CD4-positive, alpha-beta T cell treated with Interleukin-4 for 1 hour (primary cell): ENCODE data around the gene LRFN5.
A peak's percentile ranks its signal among the peaks of the same experiment; 100 is the strongest.
"Not testable (repeated sequence)": the region's sequence is repeated elsewhere in the genome, so short reads cannot be mapped to it uniquely, and the experiment has no call there.

ENCODE experiments used
- DNase-seq, 2 donors: peaks; one replicate each; pipeline ENCODE4 v3.0.0-alpha.2; 2020 to 2022

The LRFN5 gene

DNA sequence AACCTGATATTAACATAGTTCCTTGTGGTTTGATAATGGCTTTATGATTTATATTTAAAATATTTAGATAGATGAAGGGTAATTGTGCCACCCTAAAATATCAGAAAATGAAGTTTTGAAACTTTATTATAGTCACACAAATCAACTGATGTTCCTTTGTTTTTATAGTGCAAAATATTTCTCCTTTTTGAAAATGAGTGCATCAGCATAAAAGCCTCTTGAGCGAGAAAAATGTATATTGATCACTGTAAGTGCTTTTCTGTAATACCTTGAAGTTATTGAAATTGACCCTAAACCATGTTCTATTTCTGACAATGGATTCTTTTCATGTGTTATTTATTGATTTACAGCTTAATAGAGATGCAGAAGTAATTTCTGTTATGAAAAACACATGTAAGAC lies 35.0 kb downstream of the LRFN5 start:
- no peak for DNase-seq

DNA sequence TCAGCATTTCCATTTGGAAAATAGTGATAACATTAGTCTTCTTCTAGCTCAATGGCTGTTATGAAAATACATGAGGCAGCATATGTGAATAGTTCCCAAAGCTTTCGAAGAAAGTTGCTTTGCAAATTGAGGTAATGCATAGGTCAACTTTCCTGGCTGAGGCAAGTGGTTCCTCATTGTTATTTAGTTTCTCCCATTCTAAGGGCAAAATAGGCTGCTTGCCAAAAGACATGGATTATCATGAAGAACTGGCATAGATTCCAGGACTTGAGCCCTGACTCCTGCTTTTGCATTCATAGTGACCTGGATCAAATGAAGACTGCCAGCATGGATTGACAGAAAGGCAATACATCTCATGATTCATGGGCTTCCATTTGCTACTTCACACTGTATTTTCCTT lies 35.7 kb downstream of the LRFN5 start:
- no peak for DNase-seq

DNA sequence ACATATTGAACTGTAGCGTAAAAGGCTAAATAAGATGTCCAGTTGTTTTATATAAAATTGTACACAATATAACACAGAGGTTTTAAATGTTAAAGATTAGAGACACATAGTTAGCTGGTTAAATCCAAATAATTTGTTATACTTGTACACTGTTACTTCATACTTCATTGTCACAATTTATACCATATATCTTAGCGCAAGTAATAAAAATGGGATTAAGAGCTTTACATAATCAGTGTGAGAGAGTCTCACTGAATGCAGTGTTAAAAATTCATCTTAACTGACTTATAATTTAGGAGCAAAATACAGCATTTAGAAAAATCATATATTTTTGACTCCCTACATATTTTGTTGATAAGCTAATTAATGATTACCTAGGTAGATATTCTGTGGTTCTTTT lies 36.1 kb downstream of the LRFN5 start:
- DNase-seq = no peak

DNA sequence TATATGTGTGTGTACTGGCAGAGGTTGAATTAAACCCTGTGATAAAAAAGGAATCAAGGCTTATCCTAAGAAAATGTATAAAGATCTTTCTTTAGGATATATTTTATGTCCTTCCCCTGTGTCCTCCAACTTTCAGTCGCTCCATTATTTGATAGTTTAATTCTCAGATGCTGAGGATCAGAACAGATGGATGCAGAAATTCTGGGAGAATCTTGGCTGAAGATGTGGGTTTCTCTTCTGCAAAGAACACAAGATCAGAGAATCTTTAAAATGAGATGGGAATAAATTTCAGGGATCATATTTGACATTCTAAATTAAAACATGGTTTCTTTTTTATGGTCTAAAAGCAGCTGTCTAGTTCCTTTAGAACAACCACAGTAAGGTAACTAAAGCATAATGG lies 37.9 kb downstream of the LRFN5 start:
- DNase-seq = no peak

DNA sequence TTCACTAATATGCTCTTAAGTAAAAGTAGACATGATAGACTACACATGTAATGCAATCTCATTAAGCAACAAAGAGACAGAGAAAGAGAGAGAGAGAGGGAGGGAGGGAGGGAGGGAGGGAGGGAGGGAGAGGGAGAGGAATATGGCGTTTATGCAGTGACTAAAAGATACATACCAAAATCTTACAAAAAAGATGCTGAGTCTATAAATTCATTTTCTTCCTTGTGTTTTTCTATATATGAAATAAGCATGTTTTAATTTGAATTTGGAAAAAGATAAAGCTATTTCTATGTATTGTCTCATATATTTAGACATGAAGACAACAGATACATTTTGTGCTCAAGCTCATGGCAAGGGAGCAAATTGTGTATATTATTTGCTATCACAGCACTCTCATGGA lies 44.1 kb downstream of the LRFN5 start:
- DNase-seq = no peak

DNA sequence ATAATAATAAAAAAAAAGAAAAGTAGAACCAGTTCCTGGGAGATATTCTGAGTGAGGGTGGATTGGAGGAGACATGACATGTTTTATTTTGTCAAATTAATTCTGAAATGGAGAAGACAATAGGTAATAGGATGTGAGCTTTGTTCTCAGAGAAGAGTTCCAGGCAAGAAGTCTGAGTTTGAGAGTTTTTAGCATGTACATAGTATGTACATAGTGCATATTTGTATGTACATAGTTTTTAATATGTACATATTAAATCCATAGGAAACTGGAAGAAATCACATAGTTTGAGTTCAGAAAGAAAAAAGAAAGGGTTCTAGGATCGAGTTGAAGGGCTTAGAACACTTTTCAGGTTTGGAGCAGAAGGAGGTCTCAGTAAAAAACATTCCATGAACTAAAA lies 47.5 kb downstream of the LRFN5 start:
- DNase-seq = no peak

DNA sequence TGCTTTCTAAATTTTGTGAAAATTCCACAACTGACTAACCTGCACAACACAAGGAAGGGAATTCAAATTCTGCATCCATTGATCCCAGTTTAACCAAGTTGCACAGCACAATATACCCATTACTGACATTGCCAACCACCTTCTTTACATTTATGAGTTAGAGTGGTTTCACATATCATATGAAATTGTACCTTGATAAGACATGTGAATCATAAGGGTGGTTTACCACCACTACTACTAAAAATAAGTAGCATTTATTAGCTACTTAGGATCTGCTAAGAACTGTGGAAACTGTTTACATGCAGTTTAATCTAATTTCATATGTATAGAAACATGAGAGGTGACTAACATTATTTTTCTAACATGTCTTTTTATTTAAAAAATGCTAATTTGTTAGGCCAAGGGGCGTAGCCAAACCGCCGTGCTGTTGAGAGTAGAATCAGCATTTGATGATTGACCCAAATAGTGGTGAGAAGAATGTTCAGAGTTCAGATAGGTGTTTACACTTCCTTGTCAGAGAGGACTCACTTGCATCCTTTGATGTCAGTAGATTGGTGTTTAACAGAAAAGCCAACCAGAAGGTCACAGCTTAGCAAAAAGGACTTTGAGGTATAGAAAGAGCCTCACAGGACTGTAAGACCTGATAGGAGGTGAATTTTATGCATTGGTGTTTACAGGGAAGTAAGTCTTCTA lies 56.2 kb downstream of the LRFN5 start:
- no peak for DNase-seq

DNA sequence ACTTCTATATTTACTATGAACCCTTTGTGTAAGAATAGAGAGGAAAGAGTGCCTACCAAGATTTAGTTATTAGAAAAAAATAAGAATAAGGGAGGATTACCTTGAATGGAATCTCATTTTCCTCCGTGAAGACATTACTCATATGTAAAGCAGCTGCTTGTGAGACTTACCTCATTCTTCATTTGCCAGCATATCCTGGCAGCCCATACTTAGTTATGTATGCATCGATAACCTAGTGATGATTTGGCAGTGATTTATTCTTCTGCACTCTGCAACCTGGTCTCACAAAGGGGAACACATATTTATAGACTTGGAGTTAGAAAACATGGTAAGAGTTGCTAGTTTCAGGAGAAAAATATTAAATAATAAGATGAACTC lies 56.8 kb downstream of the LRFN5 start:
- no peak for DNase-seq

DNA sequence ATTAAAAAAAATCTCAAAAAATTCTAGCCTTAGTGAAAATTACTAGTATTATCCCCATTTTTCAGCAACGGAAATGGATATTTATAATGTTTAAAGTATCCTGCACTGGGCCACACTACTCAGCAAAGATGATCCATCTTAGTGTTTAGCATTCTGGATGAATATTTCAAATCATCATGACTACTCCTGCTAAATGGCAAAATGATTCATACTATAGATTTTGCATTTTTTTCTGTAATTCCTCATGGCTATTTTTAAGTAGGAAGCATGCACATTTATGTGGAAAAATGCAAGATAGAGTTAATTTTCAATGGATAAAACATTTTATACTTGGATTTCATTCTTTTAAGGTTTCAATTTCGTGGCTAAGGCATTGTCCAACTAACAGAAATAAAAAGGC lies 59.6 kb downstream of the LRFN5 start:
- no peak for DNase-seq

DNA sequence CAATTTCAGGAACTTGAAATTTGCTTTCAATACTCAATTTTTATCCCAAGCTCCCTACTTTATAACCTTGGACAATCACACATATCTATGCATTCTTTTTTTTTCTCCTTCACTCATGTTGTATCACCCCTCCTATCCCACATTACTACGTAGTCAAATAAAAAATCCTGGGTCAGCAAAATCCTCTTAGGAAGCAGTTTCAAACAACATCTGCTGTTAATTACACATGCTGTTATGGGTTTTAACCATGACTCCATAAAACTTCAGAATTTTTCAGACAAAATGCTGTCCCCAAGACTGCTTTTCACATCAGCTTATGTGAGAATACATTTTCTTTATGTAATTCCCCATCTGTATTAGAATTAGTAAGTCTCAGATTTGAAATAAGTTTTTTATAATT lies 61.7 kb downstream of the LRFN5 start:
- DNase-seq = no peak

DNA sequence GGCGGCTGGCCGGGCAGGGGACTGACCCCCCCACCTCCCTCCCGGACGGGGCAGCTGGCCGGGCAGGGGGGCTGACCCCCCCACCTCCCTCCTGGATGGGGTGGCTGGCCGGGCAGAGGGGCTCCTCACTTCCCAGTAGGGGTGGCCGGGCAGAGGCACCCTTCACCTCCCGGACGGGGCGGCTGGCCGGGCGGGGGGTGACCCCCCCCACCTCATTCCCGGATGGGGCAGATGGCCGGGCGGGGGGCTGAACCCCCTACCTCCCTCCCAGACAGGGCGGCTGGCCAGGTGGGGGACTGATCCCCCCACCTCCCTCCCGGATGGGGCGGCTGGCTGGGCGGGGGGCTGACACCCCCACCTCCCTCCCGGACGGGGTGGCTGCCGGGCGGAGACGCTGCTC lies 66.9 kb downstream of the LRFN5 start:
- not testable (repeated sequence) for DNase-seq

DNA sequence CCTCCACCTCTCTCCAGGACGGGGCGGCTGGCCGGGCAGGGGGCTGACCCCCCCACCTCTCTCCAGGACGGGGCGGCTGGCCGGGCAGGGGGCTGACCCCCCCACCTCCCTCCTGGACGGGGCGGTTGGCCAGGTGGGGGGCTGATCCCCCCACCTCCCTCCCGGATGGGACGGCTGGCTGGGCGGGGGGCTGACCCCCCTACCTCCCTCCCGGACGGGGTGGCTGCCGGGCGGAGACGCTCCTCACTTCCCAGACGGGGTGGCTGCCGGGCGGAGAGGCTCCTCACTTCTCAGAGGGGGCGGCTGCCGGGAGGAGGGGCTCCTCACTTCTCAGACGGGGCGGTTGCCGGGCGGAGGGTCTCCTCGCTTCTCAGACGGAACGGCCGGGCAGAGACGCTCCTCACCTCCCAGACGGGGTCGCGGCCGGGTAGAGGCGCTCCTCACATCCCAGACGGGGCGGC lies 67.9 kb downstream of the LRFN5 start:
- DNase-seq = not testable (repeated sequence)

DNA sequence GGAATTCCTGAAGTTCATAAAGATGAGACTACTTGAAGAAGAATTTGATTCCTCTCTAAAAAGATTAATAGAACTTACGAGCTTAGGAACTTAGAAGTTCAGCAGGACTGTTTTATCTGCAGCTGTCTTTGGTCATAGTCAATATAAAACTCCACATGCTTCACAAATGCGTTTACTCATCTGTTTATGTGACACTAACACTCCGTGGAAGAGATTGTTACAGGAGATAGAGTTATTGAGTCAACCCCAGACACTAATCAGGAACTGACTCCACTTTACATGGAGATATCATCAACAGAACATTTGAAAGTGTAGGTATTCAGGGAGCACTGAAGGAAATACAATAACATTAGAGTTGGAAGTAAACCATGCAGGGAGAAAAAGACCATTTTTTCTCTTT lies 92.8 kb downstream of the LRFN5 start:
- DNase-seq = no peak

DNA sequence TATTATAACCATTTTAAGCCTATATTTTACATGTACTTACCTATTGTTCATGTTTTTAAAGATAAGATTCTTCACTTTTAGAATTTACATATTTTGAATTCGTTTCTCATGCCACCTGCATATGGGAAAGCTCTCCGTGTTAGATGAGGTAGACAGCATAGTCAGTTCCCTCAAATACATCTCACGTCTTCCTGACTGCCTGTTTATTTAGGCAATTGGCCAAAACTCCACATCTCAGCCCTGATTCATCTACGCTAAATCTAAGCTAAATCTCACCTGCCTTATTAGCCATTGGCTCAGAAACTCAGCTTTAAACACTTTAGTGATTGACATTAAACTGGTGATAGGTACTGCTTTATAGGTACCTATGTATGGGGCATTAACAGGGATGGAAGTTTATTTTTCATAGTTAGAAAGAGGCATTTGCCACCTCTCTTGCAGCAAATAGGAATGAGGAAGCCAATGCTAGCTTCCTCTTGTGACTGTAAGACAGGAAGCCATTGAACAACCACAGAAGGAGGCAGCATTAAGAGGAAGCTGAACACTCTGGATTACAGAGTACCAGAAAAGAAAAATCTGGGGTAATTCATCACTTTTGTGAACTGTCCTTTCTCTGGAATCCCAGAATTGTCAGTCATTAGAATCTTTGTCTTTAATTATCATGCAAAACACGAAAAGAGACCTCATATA lies 111.9 kb downstream of the LRFN5 start:
- DNase-seq = no peak

DNA sequence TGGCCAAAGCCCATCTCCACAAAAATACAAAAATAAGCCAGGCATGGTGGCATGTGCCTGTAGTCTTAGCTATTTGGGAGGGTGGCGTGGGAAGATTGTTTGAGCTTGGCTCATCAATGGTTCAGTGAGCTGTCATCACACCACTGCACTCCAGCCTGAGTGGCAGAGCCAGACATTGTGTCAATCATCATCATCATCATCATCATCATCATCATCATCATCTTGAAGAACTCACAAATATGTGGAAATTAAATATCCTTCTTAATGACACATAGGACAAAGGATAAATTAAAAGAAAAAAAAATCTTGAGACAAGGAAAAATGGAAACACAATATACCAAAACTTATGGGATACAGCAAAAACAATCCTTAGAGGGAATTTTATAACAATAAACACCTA lies 132.5 kb downstream of the LRFN5 start:
- DNase-seq = no peak

DNA sequence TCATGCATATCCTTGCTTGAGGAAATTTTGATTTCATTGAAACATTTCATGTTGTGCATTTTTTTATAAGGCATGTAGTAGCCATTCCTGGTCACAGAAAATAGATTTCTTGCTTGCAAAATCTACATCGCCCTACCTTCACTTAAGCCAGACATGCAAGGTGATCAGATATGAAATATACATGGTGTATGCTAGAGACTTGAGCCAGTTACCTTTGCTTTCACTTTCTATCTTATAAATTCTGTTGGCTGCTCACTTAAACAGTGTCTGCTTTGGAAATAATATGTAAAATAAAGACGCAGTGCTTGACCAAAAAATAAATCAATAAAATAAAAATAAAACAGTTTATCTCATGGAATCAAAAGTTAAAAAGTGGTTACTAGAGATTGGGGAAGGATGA lies 136.5 kb downstream of the LRFN5 start:
- no peak for DNase-seq

DNA sequence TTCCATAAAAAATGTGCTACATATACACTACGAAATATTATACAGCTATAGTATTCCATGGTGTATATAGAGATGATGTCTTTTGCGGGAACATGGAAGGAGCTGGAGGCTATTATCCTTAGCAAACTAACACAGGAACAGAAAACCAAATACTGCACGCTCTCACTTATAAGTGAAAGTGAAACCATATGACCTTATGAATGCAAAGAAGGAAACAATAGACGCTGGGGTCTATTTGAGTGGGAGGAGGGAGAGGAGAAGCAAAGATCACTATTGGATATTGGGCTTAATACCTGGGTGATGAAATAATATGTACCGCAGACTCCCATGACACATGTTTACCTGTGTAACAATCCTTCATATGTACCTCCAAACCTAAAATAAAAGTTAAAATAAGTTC lies 142.8 kb downstream of the LRFN5 start:
- peak in 1 of 2 donors; percentile 60 for DNase-seq

DNA sequence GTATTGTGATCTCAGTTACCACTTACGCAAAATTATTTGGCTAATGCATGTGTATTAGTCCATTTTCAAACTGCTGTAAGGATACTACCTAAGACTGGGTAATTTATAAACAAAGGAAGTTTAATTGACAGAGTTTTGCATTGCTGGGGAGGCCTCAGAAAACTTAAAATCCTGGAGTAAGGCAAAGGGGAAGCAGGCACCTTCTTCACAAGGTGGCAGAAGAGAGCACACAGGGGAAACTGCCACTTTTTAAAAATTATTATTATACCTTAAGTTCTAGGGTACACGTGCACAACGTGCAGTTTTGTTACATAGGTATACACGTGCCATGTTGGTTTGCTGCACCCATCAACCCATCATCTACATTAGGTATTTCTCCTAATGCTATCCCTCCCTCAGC lies 143.9 kb downstream of the LRFN5 start:
- not testable (repeated sequence) for DNase-seq

DNA sequence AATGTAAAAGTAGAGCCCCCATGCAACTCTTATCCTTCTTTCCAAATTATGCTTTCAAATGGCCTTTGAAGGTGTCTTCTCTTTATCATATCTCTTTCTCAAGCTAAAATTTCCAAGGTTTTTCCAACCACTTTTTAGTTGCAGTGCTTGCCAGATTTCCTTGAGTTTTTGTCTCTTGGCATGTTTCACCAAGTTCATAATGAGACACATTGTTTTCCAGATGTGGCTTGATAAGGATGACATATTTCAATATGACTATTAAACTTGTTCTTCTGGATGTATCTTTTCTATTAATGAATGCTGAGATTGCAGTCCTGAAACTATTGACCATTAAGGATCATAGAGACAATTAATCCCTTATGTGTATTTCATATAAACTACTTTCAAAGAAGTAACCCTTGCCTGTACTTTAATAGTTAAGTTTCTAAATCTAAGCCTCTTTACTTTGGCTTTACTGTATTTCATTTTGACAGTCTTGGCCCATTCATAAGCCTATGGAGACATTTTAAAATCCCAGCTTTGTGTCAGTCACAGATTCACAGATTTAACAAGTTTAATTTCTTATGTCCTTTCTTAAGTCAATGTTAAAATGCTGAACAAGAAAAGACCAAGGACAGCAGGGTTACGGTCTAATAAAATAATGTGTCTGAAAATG lies 151.5 kb downstream of the LRFN5 start:
- DNase-seq = no peak

DNA sequence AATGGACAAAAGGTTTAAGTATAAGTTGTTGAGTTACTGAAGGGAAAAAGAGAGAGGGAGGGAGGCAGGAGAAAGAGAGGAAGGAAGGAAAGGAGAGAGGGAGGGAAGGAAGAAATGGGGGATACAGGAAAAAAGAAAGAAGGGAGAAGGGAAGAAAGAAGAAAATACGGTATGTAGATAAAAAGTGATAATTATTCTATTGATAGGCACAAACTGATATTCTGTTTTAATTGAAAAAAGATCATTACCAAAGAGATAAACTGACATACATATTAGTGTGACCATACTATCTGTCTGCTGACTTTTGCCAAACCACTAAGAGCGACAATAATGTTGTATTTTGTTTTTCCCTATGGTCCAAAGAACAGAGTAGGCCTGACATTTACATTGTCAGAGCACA lies 154.5 kb downstream of the LRFN5 start:
- no peak for DNase-seq

DNA sequence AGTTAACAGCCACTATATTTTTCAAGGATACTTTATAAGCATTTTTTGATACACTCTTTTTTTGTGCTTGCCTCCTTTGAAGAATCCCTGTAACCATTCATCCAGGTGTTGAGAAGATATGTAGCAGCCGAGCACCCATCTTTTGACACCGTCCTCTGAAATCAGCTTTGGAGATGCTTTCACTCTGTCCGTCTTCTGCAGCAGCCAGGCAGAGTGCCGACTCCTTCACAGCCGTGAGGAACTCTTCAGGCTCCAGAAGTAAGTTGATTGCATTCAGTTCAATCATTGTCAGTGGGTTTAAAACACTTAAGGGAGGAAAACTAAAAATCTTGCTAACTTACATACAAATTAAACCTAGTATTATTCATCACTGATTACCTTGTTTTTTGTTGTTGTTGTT lies 160.1 kb downstream of the LRFN5 start:
- DNase-seq = no peak

DNA sequence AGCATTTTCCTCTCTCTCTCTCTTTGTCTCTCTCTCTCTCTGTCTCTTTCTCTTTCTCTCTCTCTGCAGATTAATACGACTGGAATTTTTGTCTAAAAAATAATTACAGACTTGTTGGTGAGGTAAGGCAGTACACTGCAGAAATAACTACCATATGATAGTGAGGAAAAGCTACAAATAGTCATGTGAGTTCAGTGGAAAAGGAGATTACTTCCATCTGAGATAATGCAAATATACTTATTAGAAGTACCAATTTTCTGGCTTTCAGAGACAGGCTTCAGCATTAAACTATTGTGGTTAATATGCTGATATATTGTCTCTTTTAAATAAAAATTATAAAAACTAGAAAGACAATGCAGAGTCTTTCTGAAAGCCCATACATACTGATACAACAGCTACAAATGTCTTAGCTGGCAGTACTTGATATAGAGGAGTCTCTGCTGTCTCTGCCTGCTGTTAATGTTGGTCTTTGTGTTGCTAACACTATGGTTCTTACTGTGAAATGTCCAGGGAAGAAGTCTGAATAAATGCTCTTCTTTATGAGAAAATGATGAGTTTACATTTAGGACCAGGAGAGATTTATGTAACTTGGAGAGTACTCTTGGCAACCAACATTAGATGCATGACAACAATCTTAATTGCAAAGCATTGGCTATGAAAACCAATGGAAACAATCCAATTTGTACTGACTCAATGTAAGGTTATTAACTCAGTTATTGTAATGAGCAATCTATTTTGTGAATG lies 167.0 kb downstream of the LRFN5 start:
- no peak for DNase-seq

DNA sequence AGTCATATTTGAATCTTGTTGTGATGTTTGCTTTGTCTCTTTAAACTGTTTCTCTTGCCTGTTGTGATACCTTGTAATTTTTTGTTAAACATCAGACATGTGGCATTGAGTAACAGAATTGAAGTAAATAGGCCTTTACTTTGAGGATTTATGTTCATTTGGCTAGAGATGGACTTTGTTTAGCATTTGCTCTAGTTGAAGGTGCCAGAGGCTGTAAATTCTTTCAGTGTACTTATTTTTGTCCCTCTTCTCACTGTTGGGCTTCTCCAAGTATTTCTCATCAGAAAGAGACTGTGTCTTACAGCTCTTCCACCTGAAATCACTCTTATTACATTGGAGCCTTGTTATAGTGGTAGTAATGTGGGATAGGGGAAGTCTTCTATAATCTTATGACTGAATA lies 175.8 kb downstream of the LRFN5 start:
- no peak for DNase-seq

DNA sequence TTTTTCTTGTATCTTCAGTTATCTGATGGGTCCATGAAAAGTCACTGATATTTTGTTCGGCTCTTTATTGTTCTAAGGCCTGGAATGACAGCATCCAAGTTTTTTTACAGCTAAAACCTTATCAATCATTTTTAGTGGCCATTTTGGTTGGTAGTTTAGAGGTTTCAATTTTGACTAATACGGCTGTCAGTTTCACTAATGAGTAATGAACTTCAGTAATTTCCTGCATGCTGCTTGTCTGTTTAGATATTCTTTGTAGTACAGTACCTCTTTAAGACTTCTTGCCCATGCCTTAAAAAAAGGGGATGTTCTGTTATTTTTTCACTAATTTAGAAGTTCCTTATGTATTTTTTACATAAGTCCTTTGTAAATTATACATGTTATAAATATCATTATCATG lies 176.7 kb downstream of the LRFN5 start:
- no peak for DNase-seq
